CD4-positive, CD25-positive, alpha-beta regulatory T cell (primary cell): ENCODE data around the gene CSMD2. TPM values are rescaled to one million over a fixed set of nuclear protein-coding genes. Genes with fewer than 3 reads are reported as not detected.
A peak's percentile ranks its signal among the peaks of the same experiment; 100 is the strongest.

Experiments
- ATAC-seq, 2 donors: fragments of 150-1000 bp; cut with Tn5 transposase; one replicate each; pipeline ENCODE4 v1.10.0; 2021; ENCODE audit warnings: low read depth in 2 of 2, moderate number of reproducible peaks in 2 of 2, moderate library complexity in 1 of 2
- DNase-seq, 3 donors: peaks; one replicate each; pipeline versions ENCODE4 v3.0.0 to v3.0.0-alpha.2; 2012 to 2022; ENCODE audit warnings: mixed read lengths in 1 of 3
- H3K27ac ChIP-seq: one replicate; pipeline ENCODE4 v1.7.0; 2013; ENCODE audit warnings: mild to moderate bottlenecking, low read length; ENCODE audit not compliant: insufficient read depth, poor library complexity, severe bottlenecking
- H3K27me3 ChIP-seq: one replicate; pipeline ENCODE4 v1.7.0; 2013; ENCODE audit warnings: low read length; ENCODE audit not compliant: control insufficient read depth, insufficient read depth
- H3K36me3 ChIP-seq: one replicate; pipeline ENCODE4 v1.7.0; 2013; ENCODE audit warnings: mild to moderate bottlenecking, low read length, moderate library complexity; ENCODE audit not compliant: control insufficient read depth, insufficient read depth
- H3K4me1 ChIP-seq: 2 replicates; pipeline ENCODE4 v1.7.0; 2013; ENCODE audit warnings: mild to moderate bottlenecking, low read length; ENCODE audit not compliant: insufficient read depth, control insufficient read depth, poor library complexity, severe bottlenecking
- H3K4me3 ChIP-seq: one replicate; pipeline ENCODE4 v1.7.0; 2013; ENCODE audit warnings: low read depth, mild to moderate bottlenecking, low read length, moderate library complexity
- H3K9me3 ChIP-seq, 2 experiments: 1 replicate in 1 of 2; 2 replicates in 1 of 2; pipeline ENCODE4 v1.7.0; 2013; ENCODE audit warnings: low read length in 2 of 2, mild to moderate bottlenecking in 1 of 2, moderate library complexity in 1 of 2; ENCODE audit not compliant: control insufficient read depth in 2 of 2
- H3K27ac Mint-ChIP-seq, 3 donors: one replicate each; pipeline ENCODE4 v1.8.0; 2020 to 2022; ENCODE audit warnings: mild to moderate bottlenecking in 3 of 3, mixed read lengths in 3 of 3, moderate library complexity in 2 of 3
- H3K27me3 Mint-ChIP-seq: one replicate; pipeline ENCODE4 v1.8.0; 2022; ENCODE audit warnings: mild to moderate bottlenecking, mixed read lengths
- H3K36me3 Mint-ChIP-seq: one replicate; pipeline ENCODE4 v1.8.0; 2020; ENCODE audit warnings: mixed read lengths
- H3K4me1 Mint-ChIP-seq, 4 donors: one replicate each; pipeline ENCODE4 v1.8.0; 2020 to 2022; ENCODE audit warnings: mixed read lengths in 4 of 4, mild to moderate bottlenecking in 1 of 4
- H3K4me3 Mint-ChIP-seq, 4 donors: one replicate each; pipeline ENCODE4 v1.8.0; 2020 to 2022; ENCODE audit warnings: mild to moderate bottlenecking in 4 of 4, mixed read lengths in 4 of 4, moderate library complexity in 3 of 4
- H3K9me3 Mint-ChIP-seq, 7 donors: one replicate each; pipeline ENCODE4 v1.8.0; 2020 to 2022; ENCODE audit warnings: mixed read lengths in 7 of 7, mild to moderate bottlenecking in 3 of 7, moderate library complexity in 2 of 7
- polyA plus RNA-seq, 4 donors: library from polyadenylated mRNA; unstranded; fragments of 300-500 nt; fragmentation: Illumina TruSeq; gene quantifications; one replicate each; pipeline ENCODE4 v1.2.3, GENCODE V29; 2021
- total RNA-seq: library from RNA; stranded (reverse); gene quantifications from one replicate; pipeline ENCODE4 v1.2.3, GENCODE V29; 2022

CSMD2 gene
- total and polyA plus RNA-seq, 5 donors from 2014 or later: not detected

- H3K27ac ChIP-seq: no peak overlapping the region
- peaks cover 20% of the 10 kb centered on the region for H3K27me3 Mint-ChIP-seq
- no peak overlapping the region for H3K4me3 Mint-ChIP-seq
- H3K9me3 ChIP-seq: no peaks in the 10 kb centered on the region
- H3K36me3 ChIP-seq: no peaks in the 10 kb centered on the region
- H3K4me3 ChIP-seq: no peak overlapping the region
- no peaks in the 10 kb centered on the region for H3K27me3 ChIP-seq
- no peak overlapping the region for H3K27ac Mint-ChIP-seq
- H3K36me3 Mint-ChIP-seq: no peaks in the 10 kb centered on the region
- ATAC-seq (no peak), DNase-seq (no peak)
- peaks cover 5% of the 10 kb centered on the region for H3K4me1 ChIP-seq
- peaks cover 0 to 2% (median 0%) of the 10 kb centered on the region in 7 donors for H3K9me3 Mint-ChIP-seq
- peaks cover 0 to 8% (median 4%) of the 10 kb centered on the region in 4 donors for H3K4me1 Mint-ChIP-seq
Measured at GRCh38 chr1:33636209-33636608, 528.8 kb downstream of the CSMD2 start.

- Histone ChIP-seq H3K4me3 (no peak overlapping the region), H3K36me3 (no peaks in the 10 kb centered on the region), H3K4me1 (peaks cover 5% of the 10 kb centered on the region), H3K27ac (no peak overlapping the region), H3K27me3 (no peaks in the 10 kb centered on the region), H3K9me3 (no peaks in the 10 kb centered on the region)
- DNase-seq (no peak), ATAC-seq (no peak)
- Mint-ChIP-seq H3K4me1 (peaks cover 0 to 8% (median 4%) of the 10 kb centered on the region in 4 donors), H3K27me3 (peaks cover 21% of the 10 kb centered on the region), H3K27ac (no peak overlapping the region), H3K9me3 (peaks cover 0 to 2% (median 0%) of the 10 kb centered on the region in 7 donors), H3K36me3 (no peaks in the 10 kb centered on the region), H3K4me3 (no peak overlapping the region)
Measured at GRCh38 chr1:33635336-33636012, 529.6 kb downstream of the CSMD2 start.

GRCh38 chr1:33634806-33635205 lies 530.2 kb downstream of the CSMD2 start:
- H3K4me3 ChIP-seq: no peak overlapping the region
- Mint-ChIP-seq H3K4me3 (no peak overlapping the region), H3K36me3 (no peaks in the 10 kb centered on the region), H3K27me3 (peaks cover 21% of the 10 kb centered on the region), H3K27ac (no peak overlapping the region), H3K4me1 (peaks cover 0 to 8% (median 4%) of the 10 kb centered on the region in 4 donors), H3K9me3 (peaks cover 0 to 2% (median 0%) of the 10 kb centered on the region in 7 donors)
- peak in 1 of 3 donors; percentile 12 for DNase-seq
- H3K27me3 ChIP-seq: no peaks in the 10 kb centered on the region
- H3K36me3 ChIP-seq: no peaks in the 10 kb centered on the region
- no peak overlapping the region for H3K27ac ChIP-seq
- H3K4me1 ChIP-seq: peaks cover 5% of the 10 kb centered on the region
- no peak for ATAC-seq
- no peaks in the 10 kb centered on the region for H3K9me3 ChIP-seq

- Mint-ChIP-seq H3K27me3 (peaks cover 21% of the 10 kb centered on the region), H3K4me1 (peaks cover 0 to 8% (median 4%) of the 10 kb centered on the region in 4 donors), H3K27ac (no peak overlapping the region), H3K9me3 (peaks cover 0 to 2% (median 0%) of the 10 kb centered on the region in 7 donors), H3K36me3 (no peaks in the 10 kb centered on the region), H3K4me3 (no peak overlapping the region)
- DNase-seq: no peak
- ATAC-seq: no peak
- H3K4me3 ChIP-seq: no peak overlapping the region
- no peaks in the 10 kb centered on the region for H3K27me3 ChIP-seq
- H3K4me1 ChIP-seq: peaks cover 5% of the 10 kb centered on the region
- H3K27ac ChIP-seq: no peak overlapping the region
- H3K36me3 ChIP-seq: no peaks in the 10 kb centered on the region
- no peaks in the 10 kb centered on the region for H3K9me3 ChIP-seq
Measured at GRCh38 chr1:33634143-33634542, 530.9 kb downstream of the CSMD2 start.

- peak overlapping the region in 1 of 3 donors; percentile 43 for H3K27ac Mint-ChIP-seq
- Histone ChIP-seq H3K4me3 (no peak overlapping the region), H3K27me3 (no peaks in the 10 kb centered on the region), H3K4me1 (peaks cover 5% of the 10 kb centered on the region), H3K9me3 (no peaks in the 10 kb centered on the region), H3K27ac (no peak overlapping the region), H3K36me3 (no peaks in the 10 kb centered on the region)
- H3K36me3 Mint-ChIP-seq: no peaks in the 10 kb centered on the region
- peaks cover 22% of the 10 kb centered on the region for H3K27me3 Mint-ChIP-seq
- ATAC-seq (peak; percentile 74 to 79), DNase-seq (peak; percentile 61 to 83 (median 66))
- peak overlapping the region in 1 of 4 donors; percentile 36 for H3K4me3 Mint-ChIP-seq
- H3K9me3 Mint-ChIP-seq: no peaks in the 10 kb centered on the region
- H3K4me1 Mint-ChIP-seq: peaks cover 0 to 8% (median 4%) of the 10 kb centered on the region in 4 donors
Measured at GRCh38 chr1:33633019-33633801, 531.8 kb downstream of the CSMD2 start.

GRCh38 chr1:33630686-33631085 lies 534.3 kb downstream of the CSMD2 start:
- peaks cover 28% of the 10 kb centered on the region for H3K27me3 Mint-ChIP-seq

GRCh38 chr1:33626801-33627200 lies 538.2 kb downstream of the CSMD2 start:
- Histone ChIP-seq H3K27me3 (peaks cover 5% of the 10 kb centered on the region), H3K36me3 (no peaks in the 10 kb centered on the region), H3K9me3 (no peaks in the 10 kb centered on the region), H3K4me3 (no peak overlapping the region), H3K27ac (no peak overlapping the region), H3K4me1 (no peaks in the 10 kb centered on the region)
- Mint-ChIP-seq H3K27ac (no peak overlapping the region), H3K4me1 (no peaks in the 10 kb centered on the region), H3K36me3 (no peaks in the 10 kb centered on the region), H3K9me3 (peaks cover 0 to 3% (median 0%) of the 10 kb centered on the region in 7 donors), H3K27me3 (peaks cover 19% of the 10 kb centered on the region), H3K4me3 (no peak overlapping the region)
- DNase-seq (no peak), ATAC-seq (no peak)

More at GRCh38 chr1:33630686-33631085, 534.3 kb downstream of the CSMD2 start:
- Mint-ChIP-seq H3K27ac (no peak overlapping the region), H3K36me3 (no peaks in the 10 kb centered on the region), H3K4me3 (no peak overlapping the region), H3K9me3 (no peaks in the 10 kb centered on the region), H3K4me1 (peaks cover 0 to 8% (median 4%) of the 10 kb centered on the region in 4 donors)
- no peak for DNase-seq
- Histone ChIP-seq H3K36me3 (no peaks in the 10 kb centered on the region), H3K9me3 (no peaks in the 10 kb centered on the region), H3K4me3 (no peak overlapping the region), H3K4me1 (peaks cover 5% of the 10 kb centered on the region), H3K27ac (no peak overlapping the region), H3K27me3 (peaks cover 5% of the 10 kb centered on the region)
- ATAC-seq: no peak
